GM12878 (cell line): ENCODE data around the gene C10orf143. TPM values are rescaled to one million over a fixed set of nuclear protein-coding genes. Genes with fewer than 3 reads are reported as not detected.

Experiments
- EED ChIP-seq: sonication (generic); IDR thresholded peaks from 2 replicates; pipeline ENCODE4 v1.6.1; 2016; ENCODE audit warnings: antibody characterized with exemption, low read depth
- GABPA ChIP-seq: IDR thresholded peaks from 2 replicates; pipeline ENCODE4 v1.6.1; 2014; ENCODE audit warnings: antibody characterized with exemption, low read depth, mild to moderate bottlenecking, inconsistent platforms
- HDGF ChIP-seq: fragments of 450-650 bp; IDR thresholded peaks from 2 replicates; pipeline ENCODE4 v1.6.1; 2016; ENCODE audit warnings: antibody characterized with exemption
- MYB ChIP-seq: fragments of 150-350 bp; IDR thresholded peaks from 2 replicates; pipeline ENCODE4 v1.6.1; 2014; ENCODE audit warnings: mild to moderate bottlenecking, low read depth, low read length, borderline replicate concordance
- NR2C1 ChIP-seq: fragments of 450-650 bp; IDR thresholded peaks from 2 replicates; pipeline ENCODE4 v1.6.1; 2017; ENCODE audit warnings: antibody characterized with exemption, mild to moderate bottlenecking, moderate library complexity
- POU2F2 ChIP-seq: IDR thresholded peaks from 3 replicates; pipeline ENCODE4 v1.6.1; 2011; ENCODE audit warnings: low read depth, mild to moderate bottlenecking, low read length, borderline replicate concordance
- SUPT20H ChIP-seq: IDR thresholded peaks from 2 replicates; pipeline ENCODE4 v1.6.1; 2011; ENCODE audit warnings: low read depth, mild to moderate bottlenecking, low read length, moderate library complexity, borderline replicate concordance; ENCODE audit not compliant: control insufficient read depth
- polyA plus RNA-seq, 11 experiments: library from polyadenylated mRNA; depleted of rRNA in 4 of 11; unstranded in 6 of 11; stranded (reverse) in 5 of 11; fragments of >200 nt; fragmentation: Nextera tagmentation in 4 of 11; fragmentation: Illumina TruSeq in 1 of 11; extraction: Ambion mirVana in 4 of 11; extraction: Trizol in 1 of 11; gene quantifications; 1 replicate in 1 of 11; 2 replicates in 10 of 11; pipeline versions ENCODE4 v1.2.1 to v1.2.3, GENCODE V29; 2011 to 2016; ENCODE audit warnings: inconsistent platforms in 2 of 11, missing spikeins in 2 of 11, low read depth in 1 of 11
- total RNA-seq, 4 experiments: library from RNA; depleted of rRNA in 3 of 4; stranded (reverse); fragments of >200 nt in 3 of 4; fragmentation: Illumina TruSeq in 1 of 4; extraction: Trizol in 1 of 4; gene quantifications; 2 replicates each; pipeline versions ENCODE4 v1.2.1 to v1.2.3, GENCODE V29; 2013 to 2021
- TF ChIP-seq, protein P1 (sequence below): IDR thresholded peaks from 2 replicates; pipeline ENCODE4 v1.6.1; 2012; ENCODE audit warnings: improper control_type of control experiment, low read depth, low read length; ENCODE audit not compliant: insufficient replicate concordance
- TF ChIP-seq, protein P2 (sequence below): fragments of 450-650 bp; IDR thresholded peaks from 2 replicates; pipeline ENCODE4 v1.6.1; 2017; ENCODE audit warnings: mild to moderate bottlenecking, moderate library complexity
- TF ChIP-seq, protein P3 (sequence below): fragments of 450-650 bp; IDR thresholded peaks from 2 replicates; pipeline ENCODE4 v1.6.1; 2016; ENCODE audit warnings: mild to moderate bottlenecking, moderate library complexity, borderline replicate concordance
- TF ChIP-seq, protein P4 (sequence below): fragments of 450-650 bp; IDR thresholded peaks from 2 replicates; pipeline ENCODE4 v1.6.1; 2017; ENCODE audit warnings: borderline replicate concordance

C10orf143 gene
- total and polyA plus RNA-seq, 10 of the 15 experiments (the other 5 are each of a cell fraction or from before 2014, with no cell fraction given): 0.64 to 7.9 (median 2.6) TPM

DNA sequence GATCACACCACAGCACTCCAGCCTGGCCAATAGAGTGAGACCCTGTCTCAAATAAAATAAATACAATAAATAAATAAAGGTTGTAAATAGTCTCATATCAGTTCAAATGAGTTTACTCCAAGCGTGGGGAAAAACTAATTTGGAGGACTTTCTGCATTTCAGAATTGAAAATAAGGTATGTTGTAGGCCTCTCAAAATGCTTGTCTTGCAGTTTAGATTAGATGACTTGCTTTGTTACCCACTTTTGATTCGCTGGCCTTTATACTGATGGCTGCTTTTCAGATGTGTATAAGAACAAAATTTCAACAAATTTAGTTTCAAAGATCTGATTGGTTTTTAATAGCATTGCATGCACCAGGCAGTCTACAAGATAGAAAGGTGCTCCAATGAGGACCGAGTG lies 2.2 kb upstream of the C10orf143 start (continued):
- TF ChIP-seq, protein P1, sequence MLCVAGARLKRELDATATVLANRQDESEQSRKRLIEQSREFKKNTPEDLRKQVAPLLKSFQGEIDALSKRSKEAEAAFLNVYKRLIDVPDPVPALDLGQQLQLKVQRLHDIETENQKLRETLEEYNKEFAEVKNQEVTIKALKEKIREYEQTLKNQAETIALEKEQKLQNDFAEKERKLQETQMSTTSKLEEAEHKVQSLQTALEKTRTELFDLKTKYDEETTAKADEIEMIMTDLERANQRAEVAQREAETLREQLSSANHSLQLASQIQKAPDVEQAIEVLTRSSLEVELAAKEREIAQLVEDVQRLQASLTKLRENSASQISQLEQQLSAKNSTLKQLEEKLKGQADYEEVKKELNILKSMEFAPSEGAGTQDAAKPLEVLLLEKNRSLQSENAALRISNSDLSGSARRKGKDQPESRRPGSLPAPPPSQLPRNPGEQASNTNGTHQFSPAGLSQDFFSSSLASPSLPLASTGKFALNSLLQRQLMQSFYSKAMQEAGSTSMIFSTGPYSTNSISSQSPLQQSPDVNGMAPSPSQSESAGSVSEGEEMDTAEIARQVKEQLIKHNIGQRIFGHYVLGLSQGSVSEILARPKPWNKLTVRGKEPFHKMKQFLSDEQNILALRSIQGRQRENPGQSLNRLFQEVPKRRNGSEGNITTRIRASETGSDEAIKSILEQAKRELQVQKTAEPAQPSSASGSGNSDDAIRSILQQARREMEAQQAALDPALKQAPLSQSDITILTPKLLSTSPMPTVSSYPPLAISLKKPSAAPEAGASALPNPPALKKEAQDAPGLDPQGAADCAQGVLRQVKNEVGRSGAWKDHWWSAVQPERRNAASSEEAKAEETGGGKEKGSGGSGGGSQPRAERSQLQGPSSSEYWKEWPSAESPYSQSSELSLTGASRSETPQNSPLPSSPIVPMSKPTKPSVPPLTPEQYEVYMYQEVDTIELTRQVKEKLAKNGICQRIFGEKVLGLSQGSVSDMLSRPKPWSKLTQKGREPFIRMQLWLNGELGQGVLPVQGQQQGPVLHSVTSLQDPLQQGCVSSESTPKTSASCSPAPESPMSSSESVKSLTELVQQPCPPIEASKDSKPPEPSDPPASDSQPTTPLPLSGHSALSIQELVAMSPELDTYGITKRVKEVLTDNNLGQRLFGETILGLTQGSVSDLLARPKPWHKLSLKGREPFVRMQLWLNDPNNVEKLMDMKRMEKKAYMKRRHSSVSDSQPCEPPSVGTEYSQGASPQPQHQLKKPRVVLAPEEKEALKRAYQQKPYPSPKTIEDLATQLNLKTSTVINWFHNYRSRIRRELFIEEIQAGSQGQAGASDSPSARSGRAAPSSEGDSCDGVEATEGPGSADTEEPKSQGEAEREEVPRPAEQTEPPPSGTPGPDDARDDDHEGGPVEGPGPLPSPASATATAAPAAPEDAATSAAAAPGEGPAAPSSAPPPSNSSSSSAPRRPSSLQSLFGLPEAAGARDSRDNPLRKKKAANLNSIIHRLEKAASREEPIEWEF: no peak
- TF ChIP-seq, protein P2, sequence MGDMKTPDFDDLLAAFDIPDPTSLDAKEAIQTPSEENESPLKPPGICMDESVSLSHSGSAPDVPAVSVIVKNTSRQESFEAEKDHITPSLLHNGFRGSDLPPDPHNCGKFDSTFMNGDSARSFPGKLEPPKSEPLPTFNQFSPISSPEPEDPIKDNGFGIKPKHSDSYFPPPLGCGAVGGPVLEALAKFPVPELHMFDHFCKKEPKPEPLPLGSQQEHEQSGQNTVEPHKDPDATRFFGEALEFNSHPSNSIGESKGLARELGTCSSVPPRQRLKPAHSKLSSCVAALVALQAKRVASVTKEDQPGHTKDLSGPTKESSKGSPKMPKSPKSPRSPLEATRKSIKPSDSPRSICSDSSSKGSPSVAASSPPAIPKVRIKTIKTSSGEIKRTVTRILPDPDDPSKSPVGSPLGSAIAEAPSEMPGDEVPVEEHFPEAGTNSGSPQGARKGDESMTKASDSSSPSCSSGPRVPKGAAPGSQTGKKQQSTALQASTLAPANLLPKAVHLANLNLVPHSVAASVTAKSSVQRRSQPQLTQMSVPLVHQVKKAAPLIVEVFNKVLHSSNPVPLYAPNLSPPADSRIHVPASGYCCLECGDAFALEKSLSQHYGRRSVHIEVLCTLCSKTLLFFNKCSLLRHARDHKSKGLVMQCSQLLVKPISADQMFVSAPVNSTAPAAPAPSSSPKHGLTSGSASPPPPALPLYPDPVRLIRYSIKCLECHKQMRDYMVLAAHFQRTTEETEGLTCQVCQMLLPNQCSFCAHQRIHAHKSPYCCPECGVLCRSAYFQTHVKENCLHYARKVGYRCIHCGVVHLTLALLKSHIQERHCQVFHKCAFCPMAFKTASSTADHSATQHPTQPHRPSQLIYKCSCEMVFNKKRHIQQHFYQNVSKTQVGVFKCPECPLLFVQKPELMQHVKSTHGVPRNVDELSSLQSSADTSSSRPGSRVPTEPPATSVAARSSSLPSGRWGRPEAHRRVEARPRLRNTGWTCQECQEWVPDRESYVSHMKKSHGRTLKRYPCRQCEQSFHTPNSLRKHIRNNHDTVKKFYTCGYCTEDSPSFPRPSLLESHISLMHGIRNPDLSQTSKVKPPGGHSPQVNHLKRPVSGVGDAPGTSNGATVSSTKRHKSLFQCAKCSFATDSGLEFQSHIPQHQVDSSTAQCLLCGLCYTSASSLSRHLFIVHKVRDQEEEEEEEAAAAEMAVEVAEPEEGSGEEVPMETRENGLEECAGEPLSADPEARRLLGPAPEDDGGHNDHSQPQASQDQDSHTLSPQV: no peak
- TF ChIP-seq, protein P3, sequence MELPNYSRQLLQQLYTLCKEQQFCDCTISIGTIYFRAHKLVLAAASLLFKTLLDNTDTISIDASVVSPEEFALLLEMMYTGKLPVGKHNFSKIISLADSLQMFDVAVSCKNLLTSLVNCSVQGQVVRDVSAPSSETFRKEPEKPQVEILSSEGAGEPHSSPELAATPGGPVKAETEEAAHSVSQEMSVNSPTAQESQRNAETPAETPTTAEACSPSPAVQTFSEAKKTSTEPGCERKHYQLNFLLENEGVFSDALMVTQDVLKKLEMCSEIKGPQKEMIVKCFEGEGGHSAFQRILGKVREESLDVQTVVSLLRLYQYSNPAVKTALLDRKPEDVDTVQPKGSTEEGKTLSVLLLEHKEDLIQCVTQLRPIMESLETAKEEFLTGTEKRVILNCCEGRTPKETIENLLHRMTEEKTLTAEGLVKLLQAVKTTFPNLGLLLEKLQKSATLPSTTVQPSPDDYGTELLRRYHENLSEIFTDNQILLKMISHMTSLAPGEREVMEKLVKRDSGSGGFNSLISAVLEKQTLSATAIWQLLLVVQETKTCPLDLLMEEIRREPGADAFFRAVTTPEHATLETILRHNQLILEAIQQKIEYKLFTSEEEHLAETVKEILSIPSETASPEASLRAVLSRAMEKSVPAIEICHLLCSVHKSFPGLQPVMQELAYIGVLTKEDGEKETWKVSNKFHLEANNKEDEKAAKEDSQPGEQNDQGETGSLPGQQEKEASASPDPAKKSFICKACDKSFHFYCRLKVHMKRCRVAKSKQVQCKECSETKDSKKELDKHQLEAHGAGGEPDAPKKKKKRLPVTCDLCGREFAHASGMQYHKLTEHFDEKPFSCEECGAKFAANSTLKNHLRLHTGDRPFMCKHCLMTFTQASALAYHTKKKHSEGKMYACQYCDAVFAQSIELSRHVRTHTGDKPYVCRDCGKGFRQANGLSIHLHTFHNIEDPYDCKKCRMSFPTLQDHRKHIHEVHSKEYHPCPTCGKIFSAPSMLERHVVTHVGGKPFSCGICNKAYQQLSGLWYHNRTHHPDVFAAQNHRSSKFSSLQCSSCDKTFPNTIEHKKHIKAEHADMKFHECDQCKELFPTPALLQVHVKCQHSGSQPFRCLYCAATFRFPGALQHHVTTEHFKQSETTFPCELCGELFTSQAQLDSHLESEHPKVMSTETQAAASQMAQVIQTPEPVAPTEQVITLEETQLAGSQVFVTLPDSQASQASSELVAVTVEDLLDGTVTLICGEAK: no peak
- TF ChIP-seq GABPA: no peak
- TF ChIP-seq, protein P4, sequence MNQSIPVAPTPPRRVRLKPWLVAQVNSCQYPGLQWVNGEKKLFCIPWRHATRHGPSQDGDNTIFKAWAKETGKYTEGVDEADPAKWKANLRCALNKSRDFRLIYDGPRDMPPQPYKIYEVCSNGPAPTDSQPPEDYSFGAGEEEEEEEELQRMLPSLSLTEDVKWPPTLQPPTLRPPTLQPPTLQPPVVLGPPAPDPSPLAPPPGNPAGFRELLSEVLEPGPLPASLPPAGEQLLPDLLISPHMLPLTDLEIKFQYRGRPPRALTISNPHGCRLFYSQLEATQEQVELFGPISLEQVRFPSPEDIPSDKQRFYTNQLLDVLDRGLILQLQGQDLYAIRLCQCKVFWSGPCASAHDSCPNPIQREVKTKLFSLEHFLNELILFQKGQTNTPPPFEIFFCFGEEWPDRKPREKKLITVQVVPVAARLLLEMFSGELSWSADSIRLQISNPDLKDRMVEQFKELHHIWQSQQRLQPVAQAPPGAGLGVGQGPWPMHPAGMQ: no peak
- no peak for TF ChIP-seq NR2C1
- TF ChIP-seq POU2F2: no peak
- no peak for TF ChIP-seq SUPT20H
- no peak for TF ChIP-seq HDGF
- no peak for TF ChIP-seq EED
- no peak for TF ChIP-seq MYB
- TF ChIP-seq, all 136 proteins: peak for 0
